Stimulated activated naive CD4-positive, alpha-beta T cell treated with Interleukin-2 at 50 U/mL for 16 hours (primary cell): Measurements from ENCODE around the gene EFCAB11.
"Not testable (repeated sequence)": the region's sequence is repeated elsewhere in the genome, so short reads cannot be mapped to it uniquely, and the experiment has no call there.

ENCODE experiments used
- DNase-seq: peaks from one replicate; lab custom pipeline; 2025; lab: John Stamatoyannopoulos, UW

EFCAB11 gene

DNA sequence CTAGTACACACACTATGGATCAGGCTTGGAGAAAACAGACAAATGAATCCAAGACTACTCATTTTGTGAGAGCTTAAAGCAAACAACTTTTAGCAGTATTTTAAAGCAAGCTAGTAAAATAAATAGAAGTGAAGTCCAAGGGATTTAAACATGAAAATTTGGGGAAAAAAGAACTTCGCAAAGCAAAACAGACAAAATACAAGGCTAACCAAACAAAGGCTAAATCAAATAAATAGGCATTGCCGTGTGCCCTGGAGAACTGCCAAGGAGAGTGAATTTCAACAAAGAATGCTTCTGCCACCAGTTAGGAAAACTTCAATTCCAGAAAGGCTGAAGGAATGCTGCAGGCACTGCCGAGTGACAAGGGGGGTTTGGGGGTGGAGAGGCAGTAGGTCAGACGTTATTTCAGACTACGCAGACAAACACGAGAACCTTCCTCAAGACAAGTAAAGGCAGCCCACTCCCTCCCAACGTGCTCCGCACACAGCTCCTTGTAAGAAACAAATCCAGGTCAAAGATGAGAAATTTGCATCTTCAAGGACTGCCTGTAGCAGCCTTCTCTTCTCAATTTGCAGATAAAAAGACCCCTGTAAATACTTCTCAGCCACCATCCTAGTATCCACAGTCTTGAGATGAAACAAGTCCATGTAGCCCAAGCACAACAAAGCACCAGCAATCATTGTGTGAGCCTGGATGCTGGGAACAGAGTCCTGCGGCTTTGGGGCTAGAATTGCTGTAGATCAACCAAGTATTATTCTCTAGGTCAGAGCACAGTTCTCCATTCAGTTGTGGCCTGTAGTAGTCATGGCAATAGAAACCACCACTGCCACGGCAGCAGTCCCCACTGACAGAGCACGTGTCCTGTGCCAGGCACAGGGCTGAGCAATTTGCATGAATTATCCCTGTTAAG, 43.3 kb downstream of the EFCAB11 start:
- no peak for DNase-seq

DNA sequence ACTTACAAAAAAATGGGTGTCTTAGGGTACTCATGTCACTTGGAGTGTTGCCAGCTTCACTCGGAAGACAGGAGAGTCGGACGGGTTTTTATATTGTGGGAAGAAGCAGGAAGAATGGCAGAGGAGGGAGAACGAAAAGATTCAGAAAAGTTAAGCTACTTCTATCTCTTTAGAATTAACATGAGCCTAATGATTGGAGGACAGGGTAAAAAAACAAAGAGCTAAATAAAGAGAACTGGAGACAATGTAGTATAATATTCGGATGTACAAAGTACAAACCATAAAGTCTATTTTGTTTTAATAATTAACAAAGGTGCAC, 43.9 kb downstream of the EFCAB11 start:
- DNase-seq, result no peak

DNA sequence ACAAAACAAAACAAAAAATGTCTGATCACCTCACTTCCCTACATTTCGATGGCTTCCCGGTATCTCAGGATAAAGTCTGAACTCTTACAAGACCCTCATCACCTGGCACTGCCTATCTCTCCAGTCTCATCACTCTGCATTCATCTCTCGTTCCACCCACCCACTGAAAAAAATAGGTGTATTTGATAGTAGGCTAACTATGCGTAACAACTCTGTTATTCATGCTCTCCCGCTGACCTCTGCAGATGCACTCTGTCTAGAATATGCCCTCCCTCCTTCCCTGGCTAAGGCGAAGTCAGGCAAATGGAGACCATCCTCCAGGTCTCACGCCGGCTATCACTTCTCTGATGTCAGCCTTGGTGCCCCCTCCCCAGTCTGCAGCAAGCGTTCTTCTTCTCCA, 44.9 kb downstream of the EFCAB11 start:
- no peak for DNase-seq

DNA sequence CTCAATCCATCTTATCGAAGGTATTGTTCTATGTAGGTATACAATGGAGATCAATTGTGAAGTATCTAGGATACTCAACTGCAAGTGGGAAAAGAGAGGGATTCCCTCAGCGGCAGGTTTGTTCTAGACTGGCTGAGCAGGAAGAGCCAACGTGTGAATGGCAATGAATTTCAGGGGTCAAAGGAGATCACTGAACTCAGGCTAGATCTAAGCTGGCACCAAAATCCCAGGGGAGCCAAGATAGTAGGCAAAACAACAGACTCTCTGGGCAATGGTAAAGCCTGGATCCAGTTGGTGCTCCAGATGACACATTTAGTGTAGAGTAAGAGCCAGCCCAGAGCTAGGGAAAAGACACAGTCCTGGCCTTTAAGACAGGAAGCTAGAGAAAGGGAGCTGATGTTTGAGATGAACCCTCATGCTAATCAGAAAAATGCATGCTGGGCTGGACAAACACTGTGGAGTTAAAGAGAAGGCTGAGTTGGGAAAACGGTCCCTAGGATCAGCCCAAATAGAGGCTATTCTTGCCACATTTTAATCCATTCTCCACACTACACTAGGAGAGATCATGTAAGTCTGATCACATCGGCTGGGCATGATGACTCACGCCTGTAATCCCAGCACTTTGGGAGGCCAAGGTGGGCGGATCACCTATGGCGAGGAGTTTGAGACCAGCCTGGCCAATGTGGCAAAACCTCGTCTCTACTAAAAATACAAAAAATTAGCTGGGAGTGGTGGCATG, 45.6 kb downstream of the EFCAB11 start:
- no peak for DNase-seq

DNA sequence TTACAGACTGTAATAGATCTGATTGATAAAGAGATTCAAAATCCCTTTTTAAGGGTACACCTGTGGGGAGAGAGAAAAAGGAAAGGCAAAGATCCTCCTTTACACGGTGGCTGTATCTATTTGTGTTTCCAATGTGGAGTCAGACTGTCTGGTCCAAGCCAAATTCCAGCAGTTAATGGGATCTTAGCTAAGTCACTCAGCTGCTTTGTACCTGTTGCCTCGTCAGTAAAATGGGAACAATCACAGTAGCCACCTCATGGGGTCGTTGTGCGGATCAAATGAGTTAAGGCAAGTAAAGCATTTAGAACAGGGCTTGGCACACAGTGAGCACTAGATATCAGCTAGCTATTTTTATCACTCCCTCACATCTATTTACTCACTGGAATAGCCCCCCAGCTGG, 46.9 kb downstream of the EFCAB11 start:
- no peak for DNase-seq

DNA sequence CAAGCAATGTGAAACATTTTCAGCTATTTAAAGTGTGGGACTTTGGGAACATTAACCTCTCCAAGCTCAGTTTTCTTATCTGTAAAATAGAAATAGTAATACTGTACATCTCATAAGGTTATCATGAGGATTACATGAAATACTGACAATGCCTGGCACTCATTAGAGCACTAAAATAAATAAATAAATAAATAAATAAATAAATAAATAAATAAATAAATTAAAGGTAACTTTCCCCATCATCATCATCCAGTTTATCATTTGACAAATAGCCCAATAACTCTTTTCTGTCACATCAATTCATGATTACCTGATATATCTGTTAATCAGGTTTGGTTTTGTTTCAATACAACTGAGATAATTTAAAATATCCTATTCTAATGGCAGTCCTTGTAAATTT, 48.5 kb downstream of the EFCAB11 start:
- DNase-seq, result no peak

DNA sequence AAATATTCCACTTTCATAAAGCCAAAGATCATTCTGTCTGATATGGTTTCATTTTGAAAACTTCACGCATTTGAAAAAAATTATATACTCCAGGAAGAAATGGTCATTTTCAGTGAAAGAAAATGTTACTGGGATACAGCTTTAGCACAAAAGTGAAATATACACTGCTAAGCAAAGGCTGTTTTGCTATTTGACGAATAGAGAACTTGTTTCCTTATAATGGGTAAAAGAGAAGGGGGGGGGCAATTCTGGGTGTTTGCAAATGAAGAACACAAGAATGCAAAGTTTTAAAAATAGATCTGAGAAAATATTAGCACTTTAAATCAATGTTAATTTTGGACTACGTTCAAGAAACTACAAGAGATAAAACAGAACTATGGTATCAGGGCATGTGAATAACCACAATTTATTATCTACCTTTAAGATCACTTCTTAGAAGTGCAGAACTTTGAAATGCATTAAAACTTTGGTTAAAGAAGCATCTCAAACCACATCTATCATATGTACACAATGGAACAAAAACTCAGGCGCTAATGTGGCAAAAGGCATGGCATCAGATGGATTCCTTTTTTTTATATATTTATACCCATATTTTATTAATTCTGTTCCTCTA, 51.1 kb downstream of the EFCAB11 start:
- no peak for DNase-seq

DNA sequence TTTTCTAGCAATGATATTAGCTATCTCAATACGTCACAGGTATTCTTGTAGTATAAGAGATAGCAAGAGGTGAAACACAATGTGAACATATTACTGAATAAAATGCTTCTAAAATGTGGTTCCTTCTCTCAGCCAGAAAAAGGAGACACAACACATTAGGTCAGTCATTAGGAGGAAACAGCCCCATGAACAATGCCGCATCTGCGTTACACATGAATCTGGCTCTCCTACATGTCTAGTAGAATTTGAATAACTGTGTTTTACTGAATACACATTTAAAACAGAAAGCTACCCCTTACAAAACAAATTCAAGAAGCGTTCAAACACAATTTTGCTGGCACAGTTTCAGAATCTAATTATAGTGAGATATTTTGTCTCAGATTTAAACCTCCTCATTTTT, 51.6 kb downstream of the EFCAB11 start:
- DNase-seq, result no peak

DNA sequence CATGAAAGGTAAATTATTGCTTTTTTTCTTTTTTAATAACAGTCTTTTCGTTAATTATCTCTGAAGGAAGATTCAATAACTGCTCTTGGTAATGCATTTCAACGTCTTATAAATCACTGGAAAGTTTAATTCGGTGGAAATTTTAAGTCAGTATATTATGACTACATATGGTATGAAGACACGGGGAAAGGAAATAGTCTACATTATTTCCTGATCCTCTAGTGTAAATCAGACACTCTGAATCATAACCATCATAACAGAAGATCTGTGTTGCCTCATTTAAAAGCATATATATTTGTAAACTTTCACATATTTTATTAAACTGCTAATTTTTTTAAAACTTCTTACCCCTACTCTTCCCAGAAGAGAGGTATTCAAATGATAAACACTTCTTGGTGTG, 53.7 kb downstream of the EFCAB11 start:
- DNase-seq, result no peak

DNA sequence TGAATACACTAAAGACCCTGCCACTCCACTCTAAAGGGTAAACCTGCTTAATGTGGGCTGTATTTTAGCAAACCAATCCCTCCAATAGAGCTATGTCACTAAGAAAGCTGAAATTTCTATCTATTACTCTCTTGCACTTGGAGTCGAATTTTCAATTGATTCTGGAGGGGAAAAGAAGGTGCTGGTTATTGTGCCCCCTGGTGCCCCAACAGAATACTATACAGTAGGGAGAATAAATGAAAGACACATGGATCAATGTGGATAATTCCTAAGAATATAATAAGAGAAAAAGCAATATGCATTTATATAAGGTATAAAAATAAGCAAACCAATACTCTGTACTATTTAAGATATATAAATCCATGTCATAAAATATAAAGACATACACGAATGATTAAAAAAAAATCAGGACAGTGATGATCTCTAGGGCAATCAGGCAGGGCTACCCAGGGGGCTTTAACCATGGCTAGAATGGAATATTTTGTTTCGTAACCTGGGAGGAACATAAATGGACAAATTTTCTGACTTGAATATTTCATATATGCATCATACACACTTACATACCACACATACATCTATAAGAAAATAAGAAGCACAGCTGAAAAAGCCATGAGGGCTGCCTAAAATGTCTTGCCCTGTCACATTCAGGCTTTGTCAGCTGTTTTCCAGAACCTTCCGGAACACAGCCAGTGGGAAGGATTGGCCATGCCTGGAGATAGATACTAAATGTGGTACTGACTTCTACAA, 54.4 kb downstream of the EFCAB11 start:
- DNase-seq, result no peak

DNA sequence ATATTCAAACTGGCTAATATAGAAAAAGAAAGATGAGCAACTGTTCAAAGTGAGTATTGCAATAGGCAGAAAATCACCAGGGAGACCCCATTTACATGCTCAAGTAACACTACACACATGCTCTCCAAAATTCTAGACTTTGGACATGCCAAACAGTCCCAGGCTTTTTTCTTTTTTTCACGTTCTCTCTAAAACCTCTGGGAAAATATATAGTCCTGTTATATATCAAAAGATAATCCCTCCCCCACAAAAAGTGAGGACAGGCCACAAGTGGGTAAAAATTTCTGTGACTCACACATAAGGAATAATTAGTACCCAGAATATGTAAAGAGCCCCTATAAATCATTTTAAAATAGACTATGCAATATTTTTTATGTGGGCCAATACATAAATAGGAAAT, 55.2 kb downstream of the EFCAB11 start:
- DNase-seq, result no peak

DNA sequence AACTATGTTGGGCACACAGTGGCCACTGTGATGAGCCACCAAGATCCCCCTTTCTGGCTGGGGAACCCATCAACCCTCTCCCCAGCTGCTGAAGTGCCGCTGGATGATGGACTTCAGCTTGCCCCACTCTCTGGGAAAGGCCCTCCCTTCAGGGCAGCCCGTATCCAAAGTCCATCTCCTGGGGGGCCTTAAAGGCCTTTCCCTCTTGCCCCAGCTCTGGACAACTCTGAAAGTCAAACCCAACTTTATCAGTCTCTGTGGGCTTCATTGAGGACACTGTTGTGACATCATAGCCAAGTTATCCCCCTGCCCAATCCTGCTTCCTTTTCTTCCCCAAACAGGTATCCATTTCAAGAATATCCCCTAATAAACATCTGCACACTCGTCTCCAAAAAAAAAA, 61.1 kb downstream of the EFCAB11 start:
- DNase-seq, result not testable (repeated sequence)

DNA sequence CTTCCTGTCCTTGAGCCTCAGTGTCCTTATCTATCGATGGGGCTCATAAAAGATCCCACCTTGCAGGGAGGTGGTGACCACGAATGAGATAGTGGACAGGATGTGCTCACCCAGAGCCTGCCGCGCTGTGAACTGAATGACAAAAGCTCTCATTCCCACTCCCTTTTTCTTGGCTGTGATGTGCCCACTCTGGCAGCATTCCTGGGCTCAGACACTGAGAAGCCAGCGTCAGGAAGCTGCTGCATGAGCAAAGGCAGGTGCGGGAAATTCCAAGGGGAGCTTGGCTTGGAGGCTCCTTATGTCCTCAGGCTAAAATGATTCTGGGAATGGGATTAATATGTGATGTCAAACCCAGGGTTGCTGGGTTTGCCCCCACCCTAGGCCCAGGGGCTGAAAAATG, 61.6 kb downstream of the EFCAB11 start:
- no peak for DNase-seq

DNA sequence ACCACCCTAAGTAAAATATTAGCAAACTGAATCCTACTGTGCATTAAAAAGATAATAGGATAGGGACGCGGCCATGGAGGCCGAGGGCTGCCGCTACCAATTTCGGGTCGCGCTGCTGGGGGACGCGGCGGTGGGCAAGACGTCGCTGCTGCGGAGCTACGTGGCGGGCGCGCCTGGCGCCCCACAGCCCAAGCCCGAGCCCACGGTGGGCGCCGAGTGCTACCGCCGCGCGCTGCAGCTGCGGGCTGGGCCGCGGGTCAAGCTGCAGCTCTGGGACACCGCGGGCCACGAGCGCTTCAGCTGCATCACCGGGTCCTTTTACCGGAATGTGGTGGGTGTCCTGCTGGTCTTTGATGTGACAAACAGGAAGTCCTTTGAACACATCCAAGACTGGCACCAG, 62.8 kb downstream of the EFCAB11 start:
- DNase-seq, result not testable (repeated sequence)

DNA sequence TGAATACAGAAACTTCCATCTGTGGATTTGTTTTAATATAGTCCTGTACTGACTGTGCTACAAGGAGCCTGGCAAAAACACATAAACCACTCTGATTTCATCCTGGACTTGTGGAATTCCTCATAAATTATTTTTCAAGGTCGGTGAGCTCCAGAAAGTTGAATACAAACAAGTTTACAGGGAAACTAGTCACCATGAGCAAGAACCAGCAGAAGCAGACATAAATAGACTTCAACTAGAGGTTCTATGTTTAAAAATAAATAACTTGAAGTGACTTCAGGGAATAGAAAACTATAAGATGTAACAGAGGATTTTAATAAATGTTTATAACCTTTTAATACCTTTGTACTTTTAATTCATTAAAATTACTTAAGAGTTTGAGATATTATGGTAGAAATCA, 63.5 kb downstream of the EFCAB11 start:
- no peak for DNase-seq

DNA sequence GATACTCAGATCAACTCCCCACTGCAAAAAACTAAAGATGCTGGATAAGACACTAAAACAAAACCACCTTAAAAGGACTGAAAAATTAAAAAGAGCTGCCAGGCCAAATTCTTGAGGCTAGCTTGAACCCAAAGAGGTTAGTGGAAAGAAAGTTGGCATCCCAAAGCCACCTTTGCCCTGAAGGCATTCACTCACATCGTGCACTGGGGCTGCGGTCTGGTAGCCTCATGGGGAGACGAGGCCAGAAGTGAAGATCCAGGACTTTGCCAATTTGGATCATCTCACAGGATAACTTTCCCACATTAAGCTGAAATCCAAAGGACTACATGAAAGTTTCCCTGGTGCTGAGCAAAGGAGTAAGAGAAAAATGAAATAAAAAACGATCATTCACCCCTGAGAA, 63.9 kb downstream of the EFCAB11 start:
- DNase-seq, result no peak

DNA sequence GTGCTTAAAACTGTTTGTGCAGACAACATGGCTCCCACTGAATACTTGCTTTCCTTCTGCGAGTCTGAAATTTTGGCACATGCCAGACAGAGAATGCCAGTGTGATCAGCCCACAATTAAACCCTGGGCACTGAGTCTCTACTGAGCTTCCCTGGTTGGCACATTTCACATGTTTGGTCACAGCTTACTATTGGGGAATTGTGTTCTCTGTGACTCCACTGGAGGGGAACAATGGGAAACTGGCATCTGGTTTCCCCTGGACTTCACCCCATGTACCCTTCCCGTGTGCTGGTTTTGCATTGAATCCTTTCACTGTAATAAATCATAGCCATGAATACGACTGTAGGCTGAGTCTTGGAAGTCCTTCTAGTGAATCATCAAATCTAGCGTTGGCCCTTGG, 64.9 kb downstream of the EFCAB11 start:
- DNase-seq, result no peak

DNA sequence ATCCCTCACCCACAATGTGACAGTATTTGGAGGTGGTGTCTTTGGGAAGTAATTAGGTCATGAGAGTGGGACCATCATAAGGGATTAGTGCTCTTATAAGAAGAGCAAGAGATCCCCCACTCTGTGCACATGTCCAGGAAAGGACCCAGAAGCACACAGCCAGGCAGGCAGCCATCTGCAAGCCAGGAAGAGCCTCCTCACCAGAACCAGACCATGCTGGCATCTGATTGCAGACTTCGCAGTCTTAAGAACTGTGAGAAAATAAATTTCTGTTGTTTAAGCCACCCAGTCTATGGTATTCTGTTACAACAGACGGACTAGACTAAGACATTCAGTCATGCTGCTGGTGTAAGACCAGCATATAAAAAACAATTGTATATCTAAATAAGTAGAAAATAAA, 69.8 kb downstream of the EFCAB11 start:
- no peak for DNase-seq

DNA sequence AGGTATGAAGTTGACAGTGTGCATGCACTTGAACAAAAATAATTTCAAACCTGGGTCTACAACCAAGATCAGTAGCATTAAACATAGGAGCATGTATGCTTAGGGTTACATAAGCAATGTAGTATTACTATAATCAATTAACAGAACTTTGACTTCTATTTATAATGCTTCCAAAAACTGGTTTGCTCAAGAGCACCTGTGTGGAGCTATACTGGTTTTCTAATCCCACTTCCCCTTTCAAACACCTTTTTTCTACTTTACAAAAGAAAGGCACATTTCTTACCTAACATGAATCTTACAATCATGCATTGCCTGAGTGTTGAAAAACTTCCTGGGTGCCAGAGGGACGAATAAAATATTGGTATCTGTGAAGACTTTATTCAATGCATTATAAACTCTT, 72.7 kb downstream of the EFCAB11 start:
- no peak for DNase-seq

DNA sequence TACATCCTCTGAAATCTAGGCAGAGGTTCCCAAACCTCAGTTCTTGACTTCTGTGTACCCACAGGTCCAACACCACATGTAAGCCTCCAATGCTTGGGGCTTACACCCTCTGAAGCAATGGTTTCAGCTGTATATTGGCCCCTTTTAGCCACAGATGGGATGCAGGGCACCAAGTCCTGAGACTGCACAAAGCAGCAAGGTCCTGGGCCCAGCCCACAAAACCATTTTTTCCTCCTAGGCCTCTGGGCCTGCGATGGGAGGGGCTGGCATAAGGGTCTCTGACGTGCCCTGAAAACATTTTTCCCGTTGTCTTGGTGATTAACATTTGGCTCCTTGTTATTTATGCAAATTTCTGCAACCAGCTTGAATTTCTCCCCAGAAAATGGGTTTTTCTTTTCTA, 80.4 kb downstream of the EFCAB11 start:
- DNase-seq, result not testable (repeated sequence)

DNA sequence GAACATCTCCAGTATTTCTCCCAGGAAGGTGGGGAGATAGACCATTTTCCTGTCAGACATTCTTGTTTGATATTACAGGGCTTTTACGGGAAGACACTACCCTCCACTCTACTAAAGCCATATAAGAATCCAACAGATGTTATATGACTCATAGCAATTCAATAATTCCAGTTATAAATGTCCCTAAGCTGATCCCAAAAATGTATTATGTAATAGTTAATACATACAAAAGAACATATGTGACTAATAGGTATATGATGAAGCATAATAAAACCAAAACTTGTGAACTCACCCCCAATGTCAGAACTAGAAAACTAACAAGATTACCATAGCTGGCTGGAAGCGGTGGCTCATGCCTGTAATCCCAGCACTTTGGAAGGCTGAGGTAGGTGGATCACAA, 84.2 kb downstream of the EFCAB11 start:
- DNase-seq, result no peak

DNA sequence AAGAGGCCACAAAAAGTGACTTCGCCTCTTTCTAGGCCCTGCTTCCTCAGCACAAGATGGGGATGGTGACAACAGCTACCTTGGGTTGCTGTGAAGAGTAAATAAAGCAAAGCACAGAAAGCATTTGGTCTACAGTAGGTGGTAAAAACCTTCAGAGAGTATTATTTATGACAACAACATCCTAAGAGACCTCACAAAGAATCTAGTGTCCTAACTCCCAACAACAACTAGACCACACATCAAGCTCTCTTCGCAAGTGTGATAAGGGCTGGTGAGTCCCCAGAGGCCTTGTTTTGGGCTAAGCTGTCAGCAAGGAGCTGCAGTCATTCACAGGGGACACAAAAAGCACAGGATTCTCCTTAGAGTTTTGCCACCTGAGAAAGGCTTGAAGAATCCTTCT, 84.9 kb downstream of the EFCAB11 start:
- DNase-seq, result no peak

DNA sequence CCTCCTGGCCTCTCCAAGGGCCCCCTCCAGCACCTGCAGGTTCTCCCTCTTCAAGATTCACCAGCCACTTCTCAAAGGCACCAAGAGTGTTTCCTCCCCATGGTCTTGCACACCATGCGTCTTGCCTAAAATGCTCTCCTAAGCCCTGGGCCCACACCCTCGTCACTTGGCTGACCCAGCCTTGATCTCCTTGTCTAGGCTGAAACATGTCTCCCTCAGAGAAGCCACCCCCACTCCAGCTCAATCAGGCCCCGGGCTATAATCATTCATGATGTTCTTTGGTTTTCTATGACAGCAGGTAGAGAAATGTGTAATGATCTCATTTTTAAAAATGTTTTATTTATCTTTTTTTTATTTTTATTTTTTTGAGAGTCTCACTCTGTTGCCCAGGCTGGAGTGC, 88.1 kb downstream of the EFCAB11 start:
- DNase-seq, result no peak
